ENCODE data around the gene CEACAM20.
"Not testable (repeated sequence)": the region's sequence is repeated elsewhere in the genome, so short reads cannot be mapped to it uniquely, and the experiment has no call there.

The CEACAM20 gene

GRCh38 chr19:44529536-44529935 lies at the start of gene CEACAM20:
TSS of gene CEACAM20 (minus strand) at chr19:44529675. CDS start at chr19:44529509, 166 bp downstream.
- DNase-seq = no peak

GRCh38 chr19:44577566-44577874 lies 48.0 kb upstream of the CEACAM20 start:
- DNase-seq = no peak

GRCh38 chr19:44576843-44577565 lies 47.5 kb upstream of the CEACAM20 start:
- DNase-seq = no peak

GRCh38 chr19:44575116-44575700 lies 45.7 kb upstream of the CEACAM20 start:
- no peak for DNase-seq

GRCh38 chr19:44574186-44574950 lies 44.9 kb upstream of the CEACAM20 start:
- no peak for DNase-seq

- DNase-seq = no peak
These were observed 44.2 kb upstream of the CEACAM20 start for GRCh38 chr19:44573627-44574026.

- no peak for DNase-seq
These were observed 43.7 kb upstream of the CEACAM20 start for GRCh38 chr19:44573183-44573582.

- DNase-seq = no peak
These were observed 43.1 kb upstream of the CEACAM20 start for GRCh38 chr19:44572581-44572900.

GRCh38 chr19:44571830-44572580 lies 42.5 kb upstream of the CEACAM20 start:
- DNase-seq = no peak

GRCh38 chr19:44570984-44571684 lies 41.7 kb upstream of the CEACAM20 start:
- DNase-seq = no peak

- DNase-seq = no peak
These were observed 41.1 kb upstream of the CEACAM20 start for GRCh38 chr19:44570603-44570983.

- DNase-seq = no peak
These were observed 38.3 kb upstream of the CEACAM20 start for GRCh38 chr19:44567745-44568144.

GRCh38 chr19:44566984-44567383 lies 37.5 kb upstream of the CEACAM20 start:
- no peak for DNase-seq

- not testable (repeated sequence) for DNase-seq
These were observed 33.7 kb upstream of the CEACAM20 start for GRCh38 chr19:44563086-44563655.

- no peak for DNase-seq
These were observed 28.5 kb upstream of the CEACAM20 start for GRCh38 chr19:44557933-44558332.

- DNase-seq = no peak
These were observed 25.3 kb upstream of the CEACAM20 start for GRCh38 chr19:44554641-44555246.

GRCh38 chr19:44553478-44554171 lies 24.1 kb upstream of the CEACAM20 start:
- DNase-seq = no peak

GRCh38 chr19:44552324-44552723 lies 22.8 kb upstream of the CEACAM20 start:
- DNase-seq = no peak

GRCh38 chr19:44551850-44552249 lies 22.4 kb upstream of the CEACAM20 start:
- no peak for DNase-seq

- DNase-seq = not testable (repeated sequence)
These were observed 21.5 kb upstream of the CEACAM20 start for GRCh38 chr19:44550976-44551375.

- DNase-seq = no peak
These were observed 20.0 kb upstream of the CEACAM20 start for GRCh38 chr19:44549507-44549906.
